GM12878 (cell line): ENCODE measurements around the gene ROR2.

Source experiments
- BRCA1 ChIP-seq: IDR thresholded peaks from 2 replicates; pipeline ENCODE4 v1.6.1; 2011; ENCODE audit warnings: low read depth, low read length, improper control_type of control experiment
- CREB1 ChIP-seq: IDR thresholded peaks from 2 replicates; pipeline ENCODE4 v1.6.1; 2012; ENCODE audit warnings: low read depth, mild to moderate bottlenecking, inconsistent platforms
- CTCF ChIP-seq, 3 experiments: IDR thresholded peaks in 2 of 3; conservative IDR thresholded peaks in 1 of 3; 2 replicates each; pipeline ENCODE4 v1.5.1; 2011; ENCODE audit warnings: low read depth in 3 of 3, low read length in 3 of 3, mild to moderate bottlenecking in 3 of 3, control low read depth in 2 of 3, moderate library complexity in 2 of 3, inconsistent platforms in 1 of 3, mixed read lengths in 1 of 3; ENCODE audit not compliant: control insufficient read depth in 2 of 3, insufficient read depth in 1 of 3; ENCODE audit errors: extremely low read depth in 1 of 3
- EP300 ChIP-seq, 2 experiments: fragments of 150-350 bp in 1 of 2; IDR thresholded peaks; 2 replicates each; pipeline ENCODE4 v1.6.1; 2011 to 2012; ENCODE audit warnings: low read depth in 2 of 2, low read length in 2 of 2, borderline replicate concordance in 1 of 2, improper control_type of control experiment in 1 of 2, inconsistent platforms in 1 of 2; ENCODE audit not compliant: control insufficient read depth in 1 of 2
- HDGF ChIP-seq: fragments of 450-650 bp; IDR thresholded peaks from 2 replicates; pipeline ENCODE4 v1.6.1; 2016; ENCODE audit warnings: antibody characterized with exemption
- ZBTB11 ChIP-seq: fragments of 450-650 bp; formaldehyde crosslinking; IDR thresholded peaks from 2 replicates; pipeline ENCODE4 v1.5.0; 2022; ENCODE audit warnings: mild to moderate bottlenecking, missing genetic modification characterization

DNA sequence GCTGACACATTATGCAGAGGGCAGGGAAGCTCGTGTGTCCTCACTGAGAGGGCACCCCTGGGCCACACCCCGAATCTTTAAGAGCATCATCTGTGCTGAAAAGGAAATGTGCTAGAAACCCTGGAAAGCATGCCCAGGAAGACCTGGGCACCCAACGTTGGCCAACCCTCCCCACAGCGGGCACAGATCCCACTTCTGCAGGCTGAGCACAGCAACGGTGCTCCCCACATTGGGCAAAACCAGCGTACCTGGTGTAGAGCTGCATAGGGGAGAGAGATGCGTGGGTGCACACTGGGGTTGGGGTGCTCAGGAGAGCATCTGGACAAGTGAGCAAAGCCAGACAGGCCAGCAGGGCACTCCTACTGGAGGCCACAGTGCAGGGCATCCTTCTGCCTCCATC is 32.6 kb downstream of the ROR2 start:
- TF ChIP-seq EP300 (IDR thresholded peaks at IDR 0.05; ENCODE audit: borderline replicate concordance in 1 of 2, control insufficient read depth in 1 of 2, low read depth in 2 of 2, low read length in 2 of 2) (no peak), CTCF (IDR thresholded peaks at IDR 0.05 in 2 of 3, conservative IDR thresholded peaks at IDR 0.05 in 1 of 3; ENCODE audit: control insufficient read depth in 2 of 3, extremely low read depth in 1 of 3, insufficient read depth in 1 of 3, low read depth in 3 of 3, low read length in 3 of 3) (no peak), BRCA1 (no peak), HDGF (no peak), ZBTB11 (CRISPR knock-in tag) (no peak), CREB1 (no peak)
